HEK293 (cell line): ENCODE results near the gene NTRK3.

Experiments
- CTCF ChIA-PET: fragments of 350-600 bp; formaldehyde crosslinking; extraction: SDS; loops from one replicate; lab custom pipeline; 2021; ENCODE audit warnings: antibody characterized with exemption; lab: Yijun Ruan, JAX
- POLR2A ChIA-PET: fragments of 300-600 bp; formaldehyde crosslinking; extraction: SDS; loops from one replicate; lab custom pipeline; 2020; ENCODE audit warnings: antibody characterized with exemption, inconsistent platforms; lab: Yijun Ruan, JAX
- H3K27ac ChIP-seq: fragments of 200-500 bp; sonication (Bioruptor generic); 2 replicates; pipeline ENCODE4 v1.5.1; 2014; ENCODE audit warnings: low read depth, low read length, control low read depth, inconsistent platforms; ENCODE audit errors: extremely low read depth
- H3K36me3 ChIP-seq, 2 experiments: fragments of 200-500 bp in 1 of 2; sonication (Bioruptor generic) in 1 of 2; 1 replicate in 1 of 2; 2 replicates in 1 of 2; pipeline ENCODE4 v1.5.1; 2014 to 2017; ENCODE audit warnings: inconsistent platforms in 2 of 2, low read length in 2 of 2; ENCODE audit not compliant: control insufficient read depth in 2 of 2, insufficient read depth in 1 of 2
- H3K4me1 ChIP-seq: fragments of 200-500 bp; sonication (Bioruptor generic); 2 replicates; pipeline ENCODE4 v1.5.1; 2014; ENCODE audit warnings: mild to moderate bottlenecking, low read length, inconsistent platforms; ENCODE audit not compliant: control insufficient read depth, insufficient read depth
- H3K4me3 ChIP-seq: 2 replicates; pipeline ENCODE4 v1.5.1; 2011; ENCODE audit warnings: low read depth, mild to moderate bottlenecking, control low read depth, low read length, moderate library complexity
- H3K9me3 ChIP-seq: fragments of 200-500 bp; sonication (Bioruptor generic); 2 replicates; pipeline ENCODE4 v1.5.1; 2014; ENCODE audit warnings: low read depth, low read length, inconsistent platforms; ENCODE audit not compliant: control insufficient read depth, insufficient read depth
- ATF2 ChIP-seq: fragments of 450-650 bp; formaldehyde crosslinking; IDR thresholded peaks from 2 replicates; pipeline ENCODE4 v1.5.1; 2016; ENCODE audit warnings: missing biosample characterization, missing genetic modification characterization, low read depth
- GLI2 ChIP-seq: fragments of 450-650 bp; formaldehyde crosslinking; IDR thresholded peaks from 2 replicates; pipeline ENCODE4; 2017; ENCODE audit warnings: missing biosample characterization, missing genetic modification characterization, low read depth, borderline replicate concordance
- PRDM4 ChIP-seq: fragments of 450-650 bp; formaldehyde crosslinking; IDR thresholded peaks from 2 replicates; pipeline ENCODE4 v1.5.1; 2017; ENCODE audit warnings: missing biosample characterization, missing genetic modification characterization
- PRDM6 ChIP-seq: fragments of 450-650 bp; formaldehyde crosslinking; IDR thresholded peaks from 2 replicates; pipeline ENCODE4 v1.5.1; 2017; ENCODE audit warnings: missing biosample characterization, missing genetic modification characterization
- ZBTB10 ChIP-seq: fragments of 450-650 bp; formaldehyde crosslinking; IDR thresholded peaks from 2 replicates; pipeline ENCODE4 v1.5.1; 2016; ENCODE audit warnings: missing biosample characterization, missing genetic modification characterization
- ZBTB17 ChIP-seq: fragments of 450-650 bp; formaldehyde crosslinking; IDR thresholded peaks from 2 replicates; pipeline ENCODE4 v1.5.1; 2016; ENCODE audit warnings: missing biosample characterization, missing genetic modification characterization
- ZBTB8A ChIP-seq: fragments of 450-650 bp; formaldehyde crosslinking; IDR thresholded peaks from 2 replicates; pipeline ENCODE4 v1.5.1; 2016; ENCODE audit warnings: missing biosample characterization, missing genetic modification characterization
- ZFHX2 ChIP-seq: fragments of 450-650 bp; formaldehyde crosslinking; conservative IDR thresholded peaks from 2 replicates; pipeline ENCODE4 v1.5.1; 2016; ENCODE audit warnings: missing biosample characterization, missing genetic modification characterization
- ZNF16 ChIP-seq: fragments of 450-650 bp; formaldehyde crosslinking; IDR thresholded peaks from 2 replicates; pipeline ENCODE4 v1.5.1; 2016; ENCODE audit warnings: low read depth, missing biosample characterization, missing genetic modification characterization
- ZNF23 ChIP-seq: fragments of 450-650 bp; formaldehyde crosslinking; IDR thresholded peaks from 2 replicates; pipeline ENCODE4 v1.5.1; 2016; ENCODE audit warnings: missing biosample characterization, missing genetic modification characterization, borderline replicate concordance
- ZNF24 ChIP-seq: fragments of 450-650 bp; formaldehyde crosslinking; IDR thresholded peaks from 2 replicates; pipeline ENCODE4 v1.5.1; 2016; ENCODE audit warnings: missing biosample characterization, missing genetic modification characterization
- ZNF266 ChIP-seq: fragments of 450-650 bp; formaldehyde crosslinking; IDR thresholded peaks from 2 replicates; pipeline ENCODE4 v1.5.1; 2016; ENCODE audit warnings: missing biosample characterization, missing genetic modification characterization, low read depth
- ZNF280D ChIP-seq: fragments of 450-650 bp; formaldehyde crosslinking; IDR thresholded peaks from 2 replicates; pipeline ENCODE4 v1.5.1; 2016; ENCODE audit warnings: missing biosample characterization, missing genetic modification characterization
- ZNF302 ChIP-seq: fragments of 450-650 bp; formaldehyde crosslinking; IDR thresholded peaks from 2 replicates; pipeline ENCODE4 v1.5.1; 2016; ENCODE audit warnings: missing biosample characterization, missing genetic modification characterization, low read depth
- ZNF366 ChIP-seq: fragments of 450-650 bp; formaldehyde crosslinking; conservative IDR thresholded peaks from 2 replicates; pipeline ENCODE4 v1.5.1; 2016; ENCODE audit warnings: missing biosample characterization, missing genetic modification characterization
- ZNF394 ChIP-seq: fragments of 450-650 bp; formaldehyde crosslinking; IDR thresholded peaks from 2 replicates; pipeline ENCODE4 v1.5.1; 2016; ENCODE audit warnings: missing biosample characterization, missing genetic modification characterization, mild to moderate bottlenecking, moderate library complexity, borderline replicate concordance
- ZNF843 ChIP-seq: fragments of 450-650 bp; formaldehyde crosslinking; IDR thresholded peaks from 2 replicates; pipeline ENCODE4 v1.5.1; 2016; ENCODE audit warnings: missing biosample characterization, missing genetic modification characterization

NTRK3 gene

GRCh38 chr15:87906444-87906843, 350.1 kb downstream of the NTRK3 start:
- no peak overlapping the region for H3K27ac ChIP-seq

GRCh38 chr15:87902772-87903426, 353.6 kb downstream of the NTRK3 start:
- ChIA-PET CTCF (no interaction called here), POLR2A (no interaction called here)
- Histone ChIP-seq H3K9me3 (no peaks in the 10 kb centered on the region), H3K4me1 (no peaks in the 10 kb centered on the region), H3K36me3 (no peaks in the 10 kb centered on the region), H3K27ac (no peak overlapping the region), H3K4me3 (no peak overlapping the region)
- TF ChIP-seq ZBTB17 (tag by site-specific recombination) (no peak), ZBTB8A (no peak), ZNF23 (no peak), ZFHX2 (tag by site-specific recombination) (no peak), ATF2 (no peak), ZBTB10 (tag by site-specific recombination) (no peak), PRDM6 (tag by site-specific recombination) (no peak), PRDM4 (tag by site-specific recombination) (no peak), ZNF266 (no peak)

More at GRCh38 chr15:87906444-87906843, 350.1 kb downstream of the NTRK3 start:
- Histone ChIP-seq H3K4me3 (no peak overlapping the region), H3K36me3 (no peaks in the 10 kb centered on the region), H3K4me1 (no peaks in the 10 kb centered on the region), H3K9me3 (no peaks in the 10 kb centered on the region)
- ChIA-PET CTCF (no interaction called here), POLR2A (no interaction called here)
- TF ChIP-seq ZNF366 (tag by site-specific recombination), result no peak
- TF ChIP-seq ATF2, result no peak
- no peak for TF ChIP-seq ZNF302 (tag by site-specific recombination)
- TF ChIP-seq ZNF394 (tag by site-specific recombination), result no peak
- TF ChIP-seq ZNF16 (tag by site-specific recombination), result no peak
- no peak for TF ChIP-seq ZNF24 (tag by site-specific recombination)
- no peak for TF ChIP-seq ZNF280D (tag by site-specific recombination)
- no peak for TF ChIP-seq ZNF843
- TF ChIP-seq ZNF23, result no peak
- no peak for TF ChIP-seq GLI2 (tag by site-specific recombination)
